HG02623 (cell line): Measurements from ENCODE around the gene CFAP20DC.
"Not testable (repeated sequence)": the region's sequence is repeated elsewhere in the genome, so short reads cannot be mapped to it uniquely, and the experiment has no call there.

Experiments used
- ATAC-seq: cut with Tn5 transposase; IDR thresholded peaks from one replicate; pipeline ENCODE4 v1.9.1; 2021; ENCODE audit warnings: moderate library complexity; ENCODE audit not compliant: unreplicated experiment

CFAP20DC gene

GRCh38 chr3:58706395-58707167, 343.2 kb downstream of the CFAP20DC start:
- no peak for ATAC-seq

GRCh38 chr3:58704745-58705144, 345.1 kb downstream of the CFAP20DC start:
- ATAC-seq, result no peak

DNA sequence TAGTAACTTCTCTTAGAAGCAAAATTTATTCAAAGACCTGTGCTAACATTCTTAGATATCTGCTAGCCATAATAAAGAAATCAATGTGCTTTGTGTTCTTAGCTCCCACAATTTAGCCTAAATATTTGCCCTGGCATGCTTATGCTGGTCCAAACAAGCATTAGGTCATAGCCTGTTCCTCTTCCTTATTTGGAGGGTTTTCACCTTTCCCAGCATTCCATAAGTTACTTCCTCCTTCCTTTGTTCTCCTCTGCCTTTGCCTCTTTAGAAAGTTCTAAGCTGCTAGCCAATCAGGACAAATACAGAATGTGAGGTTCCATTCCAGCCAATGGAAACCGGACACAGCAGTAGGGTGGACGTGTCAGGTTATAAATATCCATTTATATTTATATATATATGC, 345.5 kb downstream of the CFAP20DC start:
- not testable (repeated sequence) for ATAC-seq

- no peak for ATAC-seq
These were observed 351.6 kb downstream of the CFAP20DC start for GRCh38 chr3:58698246-58698645.

DNA sequence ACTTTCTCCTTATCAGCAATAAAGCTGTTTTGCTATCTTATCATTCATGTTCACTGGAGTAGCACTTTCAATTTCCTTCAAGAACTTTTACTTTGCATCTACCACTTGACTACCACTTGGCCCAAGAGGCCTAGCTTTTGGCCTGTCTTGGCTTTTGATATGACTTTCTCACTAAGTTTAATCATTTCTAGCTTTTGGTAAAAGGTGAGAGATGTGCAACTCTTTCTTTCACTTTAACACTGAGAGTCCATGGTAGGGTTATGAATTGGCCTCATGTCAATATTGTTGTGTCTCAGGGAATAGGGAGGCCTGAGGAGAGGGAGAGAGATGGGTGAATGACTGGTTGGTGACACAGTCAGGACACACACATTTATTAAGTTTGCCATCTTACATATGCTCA, 352.3 kb downstream of the CFAP20DC start:
- peak; percentile 57 for ATAC-seq

DNA sequence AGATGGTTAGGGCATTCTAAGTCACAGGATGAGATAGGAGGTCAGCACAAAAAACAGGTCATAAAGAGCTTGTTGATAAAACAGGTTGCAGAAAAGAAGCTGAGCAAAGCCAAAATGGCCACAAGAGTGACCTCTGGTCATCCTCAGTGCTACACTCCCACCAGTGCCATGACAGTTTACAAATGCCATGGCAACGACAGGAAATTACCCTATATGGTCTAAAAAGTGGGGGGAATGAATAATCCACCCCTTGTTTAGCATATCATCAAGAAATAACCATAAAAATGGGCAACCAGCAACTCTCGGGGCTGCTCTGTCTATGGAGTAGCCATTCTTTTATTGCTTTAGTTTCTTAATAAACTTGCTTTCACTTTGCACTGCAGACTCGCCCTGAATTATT, 353.0 kb downstream of the CFAP20DC start:
- not testable (repeated sequence) for ATAC-seq

- no peak for ATAC-seq
These were observed 353.7 kb downstream of the CFAP20DC start for GRCh38 chr3:58696093-58696492.

DNA sequence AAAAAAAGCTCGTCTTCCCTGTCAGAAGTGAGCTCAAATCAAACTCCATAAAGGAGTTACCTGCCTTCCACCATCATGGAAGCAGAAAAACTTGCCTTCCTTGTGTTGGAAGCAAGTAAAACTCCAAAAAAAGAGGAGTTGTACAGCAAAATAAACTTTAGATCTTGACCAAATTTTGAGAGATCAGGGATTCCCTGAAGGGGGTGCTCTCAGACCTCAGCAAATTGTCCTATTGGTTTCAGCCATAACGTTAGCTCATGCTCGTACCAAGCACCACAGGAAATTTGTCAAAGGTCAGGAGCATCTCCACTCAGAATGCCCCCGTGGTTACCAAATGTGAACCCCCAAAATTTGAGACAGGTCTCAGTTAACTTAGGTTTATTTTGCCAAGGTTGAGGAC, 354.5 kb downstream of the CFAP20DC start:
- not testable (repeated sequence) for ATAC-seq

GRCh38 chr3:58693940-58694850, 355.6 kb downstream of the CFAP20DC start:
- ATAC-seq, result peak; percentile 54

DNA sequence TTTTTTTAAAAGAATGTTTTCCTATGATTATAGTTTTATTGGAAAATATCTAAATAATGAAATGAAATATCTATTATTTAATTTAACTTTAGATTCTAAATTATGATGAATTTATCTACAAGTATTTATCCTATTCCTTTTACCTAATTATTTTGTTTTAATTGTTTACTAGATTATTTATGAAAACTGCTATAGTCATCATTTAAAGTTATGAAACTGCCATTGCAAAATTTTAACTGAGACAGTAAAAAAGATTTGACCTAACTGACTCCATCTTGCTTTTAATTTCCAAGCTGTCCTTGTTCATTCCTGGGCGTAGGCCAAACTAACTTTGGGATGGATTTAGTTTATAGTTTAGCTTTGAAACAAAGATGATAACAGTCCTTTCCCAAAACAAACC, 357.3 kb downstream of the CFAP20DC start:
- no peak for ATAC-seq
